ENCODE results near the gene SIRPB1.

The SIRPB1 gene

GRCh38 chr20:1637755-1638154, 17.9 kb upstream of the SIRPB1 start:
- no peaks in the 10 kb centered on the region for H3K4me1 ChIP-seq (ENCODE audit: insufficient read depth, low read length, severe bottlenecking)

GRCh38 chr20:1637226-1637625, 17.4 kb upstream of the SIRPB1 start:
- Histone ChIP-seq H3K27me3 (ENCODE audit: insufficient read depth, low read length) (no peaks in the 10 kb centered on the region), H3K9ac (ENCODE audit: low read length) (no peak overlapping the region), H3K4me3 (ENCODE audit: low read depth, low read length, poor library complexity, severe bottlenecking) (no peak overlapping the region), H4K20me1 (ENCODE audit: insufficient read depth, low read length) (no peaks in the 10 kb centered on the region), H3K27ac (ENCODE audit: low read depth, low read length, poor library complexity, severe bottlenecking) (no peak overlapping the region), H3K36me3 (ENCODE audit: insufficient read depth, low read length) (no peaks in the 10 kb centered on the region), H3K4me1 (ENCODE audit: insufficient read depth, low read length, severe bottlenecking) (no peaks in the 10 kb centered on the region), H3K9me3 (ENCODE audit: low read length) (no peaks in the 10 kb centered on the region), H3K79me2 (ENCODE audit: insufficient read depth, low read length) (no peaks in the 10 kb centered on the region), H2AFZ (ENCODE audit: low read length) (no peak overlapping the region), H3K4me2 (ENCODE audit: low read length) (no peak overlapping the region), H3K9me2 (ENCODE audit: low read depth, low read length) (no peaks in the 10 kb centered on the region), H3F3A (ENCODE audit: insufficient read depth, low read length) (no peaks in the 10 kb centered on the region)
- TF ChIP-seq EZH2 (IDR thresholded peaks at IDR 0.05; ENCODE audit: borderline replicate concordance, low read length) (no peak), CTCF (IDR thresholded peaks at IDR 0.05; ENCODE audit: low read length) (no peak)

More at GRCh38 chr20:1637755-1638154, 17.9 kb upstream of the SIRPB1 start:
- Histone ChIP-seq H3K4me3 (ENCODE audit: low read depth, low read length, poor library complexity, severe bottlenecking) (no peak overlapping the region), H2AFZ (ENCODE audit: low read length) (no peak overlapping the region), H3K27me3 (ENCODE audit: insufficient read depth, low read length) (no peaks in the 10 kb centered on the region), H3K9me3 (ENCODE audit: low read length) (no peaks in the 10 kb centered on the region), H3K4me2 (ENCODE audit: low read length) (no peak overlapping the region), H3K79me2 (ENCODE audit: insufficient read depth, low read length) (no peaks in the 10 kb centered on the region), H3K9ac (ENCODE audit: low read length) (no peak overlapping the region), H3K27ac (ENCODE audit: low read depth, low read length, poor library complexity, severe bottlenecking) (no peak overlapping the region), H3F3A (ENCODE audit: insufficient read depth, low read length) (no peaks in the 10 kb centered on the region), H3K36me3 (ENCODE audit: insufficient read depth, low read length) (no peaks in the 10 kb centered on the region), H4K20me1 (ENCODE audit: insufficient read depth, low read length) (no peaks in the 10 kb centered on the region), H3K9me2 (ENCODE audit: low read depth, low read length) (no peaks in the 10 kb centered on the region)
- TF ChIP-seq EZH2 (IDR thresholded peaks at IDR 0.05; ENCODE audit: borderline replicate concordance, low read length): no peak
- no peak for TF ChIP-seq CTCF (IDR thresholded peaks at IDR 0.05; ENCODE audit: low read length)

- Histone ChIP-seq H3K9me3 (ENCODE audit: low read length) (no peaks in the 10 kb centered on the region), H3K27me3 (ENCODE audit: insufficient read depth, low read length) (no peaks in the 10 kb centered on the region), H3K9me2 (ENCODE audit: low read depth, low read length) (no peaks in the 10 kb centered on the region), H3K27ac (ENCODE audit: low read depth, low read length, poor library complexity, severe bottlenecking) (no peak overlapping the region), H3K79me2 (ENCODE audit: insufficient read depth, low read length) (no peaks in the 10 kb centered on the region), H3K4me1 (ENCODE audit: insufficient read depth, low read length, severe bottlenecking) (no peaks in the 10 kb centered on the region), H2AFZ (ENCODE audit: low read length) (no peak overlapping the region), H3K9ac (ENCODE audit: low read length) (no peak overlapping the region), H3K4me2 (ENCODE audit: low read length) (no peak overlapping the region), H3K36me3 (ENCODE audit: insufficient read depth, low read length) (no peaks in the 10 kb centered on the region), H3F3A (ENCODE audit: insufficient read depth, low read length) (no peaks in the 10 kb centered on the region), H3K4me3 (ENCODE audit: low read depth, low read length, poor library complexity, severe bottlenecking) (no peak overlapping the region), H4K20me1 (ENCODE audit: insufficient read depth, low read length) (no peaks in the 10 kb centered on the region)
- TF ChIP-seq CTCF (IDR thresholded peaks at IDR 0.05; ENCODE audit: low read length) (no peak), EZH2 (IDR thresholded peaks at IDR 0.05; ENCODE audit: borderline replicate concordance, low read length) (no peak)
These were observed 16.8 kb upstream of the SIRPB1 start for GRCh38 chr20:1636621-1637020.
